ENCODE data around the gene SH3BP1. TPM values are rescaled to one million over a fixed set of nuclear protein-coding genes. Genes with fewer than 3 reads are reported as not detected.
A peak's percentile ranks its signal among the peaks of the same experiment; 100 is the strongest.

Gene SH3BP1
- total RNA-seq, 1 donor from 2014 or later, result 15.1 TPM

- TF ChIP-seq, protein P1, sequence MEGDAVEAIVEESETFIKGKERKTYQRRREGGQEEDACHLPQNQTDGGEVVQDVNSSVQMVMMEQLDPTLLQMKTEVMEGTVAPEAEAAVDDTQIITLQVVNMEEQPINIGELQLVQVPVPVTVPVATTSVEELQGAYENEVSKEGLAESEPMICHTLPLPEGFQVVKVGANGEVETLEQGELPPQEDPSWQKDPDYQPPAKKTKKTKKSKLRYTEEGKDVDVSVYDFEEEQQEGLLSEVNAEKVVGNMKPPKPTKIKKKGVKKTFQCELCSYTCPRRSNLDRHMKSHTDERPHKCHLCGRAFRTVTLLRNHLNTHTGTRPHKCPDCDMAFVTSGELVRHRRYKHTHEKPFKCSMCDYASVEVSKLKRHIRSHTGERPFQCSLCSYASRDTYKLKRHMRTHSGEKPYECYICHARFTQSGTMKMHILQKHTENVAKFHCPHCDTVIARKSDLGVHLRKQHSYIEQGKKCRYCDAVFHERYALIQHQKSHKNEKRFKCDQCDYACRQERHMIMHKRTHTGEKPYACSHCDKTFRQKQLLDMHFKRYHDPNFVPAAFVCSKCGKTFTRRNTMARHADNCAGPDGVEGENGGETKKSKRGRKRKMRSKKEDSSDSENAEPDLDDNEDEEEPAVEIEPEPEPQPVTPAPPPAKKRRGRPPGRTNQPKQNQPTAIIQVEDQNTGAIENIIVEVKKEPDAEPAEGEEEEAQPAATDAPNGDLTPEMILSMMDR (conservative IDR thresholded peaks at IDR 0.05; ENCODE audit: low read depth, low read length), result no peak
- no peak overlapping the region for H3K4me3 ChIP-seq (ENCODE audit: low read depth, low read length)
- DNase-seq (ENCODE audit: low read depth), result no peak
Observed at GRCh38 chr22:37617431-37617830, 22.0 kb upstream of the SH3BP1 start.

GRCh38 chr22:37618072-37618656 is 21.3 kb upstream of the SH3BP1 start:
- TF ChIP-seq, protein P1 (conservative IDR thresholded peaks at IDR 0.05; ENCODE audit: low read depth, low read length), result no peak
- DNase-seq (ENCODE audit: low read depth), result no peak
- H3K4me3 ChIP-seq (ENCODE audit: low read depth, low read length), result no peak overlapping the region

- no peak for DNase-seq (ENCODE audit: low read depth)
- TF ChIP-seq, protein P1 (conservative IDR thresholded peaks at IDR 0.05; ENCODE audit: low read depth, low read length), result no peak
- no peak overlapping the region for H3K4me3 ChIP-seq (ENCODE audit: low read depth, low read length)
Observed at GRCh38 chr22:37618674-37619073, 20.8 kb upstream of the SH3BP1 start.

- TF ChIP-seq, protein P1 (conservative IDR thresholded peaks at IDR 0.05; ENCODE audit: low read depth, low read length), result no peak
- no peak for DNase-seq (ENCODE audit: low read depth)
- H3K4me3 ChIP-seq (ENCODE audit: low read depth, low read length), result no peak overlapping the region
Observed at GRCh38 chr22:37619991-37620390, 19.5 kb upstream of the SH3BP1 start.

DNA sequence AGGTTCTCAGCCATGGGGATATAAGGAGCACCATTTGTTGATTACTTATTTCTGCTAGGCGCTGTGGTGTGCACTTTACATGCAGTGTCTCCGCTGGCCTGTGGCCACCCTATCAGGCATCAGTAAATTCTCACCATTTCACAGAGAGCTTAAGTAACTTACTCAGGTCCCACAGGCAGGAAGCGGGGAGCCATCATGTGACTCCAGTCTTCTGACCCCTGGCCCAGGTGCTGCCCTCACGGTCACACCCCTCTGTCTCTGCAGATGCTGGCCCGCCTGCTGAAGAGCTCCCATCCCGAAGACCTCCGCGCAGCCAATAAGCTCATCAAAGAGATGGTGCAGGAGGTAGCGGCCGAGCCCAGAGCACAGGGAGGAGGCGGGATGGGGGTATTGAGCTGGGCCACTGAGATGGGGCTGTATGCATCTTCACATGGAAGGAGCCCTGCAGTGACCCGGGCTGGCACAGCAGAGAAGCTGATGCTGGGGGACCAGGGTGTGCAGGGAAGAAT is 18.1 kb upstream of the SH3BP1 start:
- TF ChIP-seq, protein P1 (conservative IDR thresholded peaks at IDR 0.05; ENCODE audit: low read depth, low read length), result no peak
- no peak for DNase-seq (ENCODE audit: low read depth)
- no peak overlapping the region for H3K4me3 ChIP-seq (ENCODE audit: low read depth, low read length)

DNA sequence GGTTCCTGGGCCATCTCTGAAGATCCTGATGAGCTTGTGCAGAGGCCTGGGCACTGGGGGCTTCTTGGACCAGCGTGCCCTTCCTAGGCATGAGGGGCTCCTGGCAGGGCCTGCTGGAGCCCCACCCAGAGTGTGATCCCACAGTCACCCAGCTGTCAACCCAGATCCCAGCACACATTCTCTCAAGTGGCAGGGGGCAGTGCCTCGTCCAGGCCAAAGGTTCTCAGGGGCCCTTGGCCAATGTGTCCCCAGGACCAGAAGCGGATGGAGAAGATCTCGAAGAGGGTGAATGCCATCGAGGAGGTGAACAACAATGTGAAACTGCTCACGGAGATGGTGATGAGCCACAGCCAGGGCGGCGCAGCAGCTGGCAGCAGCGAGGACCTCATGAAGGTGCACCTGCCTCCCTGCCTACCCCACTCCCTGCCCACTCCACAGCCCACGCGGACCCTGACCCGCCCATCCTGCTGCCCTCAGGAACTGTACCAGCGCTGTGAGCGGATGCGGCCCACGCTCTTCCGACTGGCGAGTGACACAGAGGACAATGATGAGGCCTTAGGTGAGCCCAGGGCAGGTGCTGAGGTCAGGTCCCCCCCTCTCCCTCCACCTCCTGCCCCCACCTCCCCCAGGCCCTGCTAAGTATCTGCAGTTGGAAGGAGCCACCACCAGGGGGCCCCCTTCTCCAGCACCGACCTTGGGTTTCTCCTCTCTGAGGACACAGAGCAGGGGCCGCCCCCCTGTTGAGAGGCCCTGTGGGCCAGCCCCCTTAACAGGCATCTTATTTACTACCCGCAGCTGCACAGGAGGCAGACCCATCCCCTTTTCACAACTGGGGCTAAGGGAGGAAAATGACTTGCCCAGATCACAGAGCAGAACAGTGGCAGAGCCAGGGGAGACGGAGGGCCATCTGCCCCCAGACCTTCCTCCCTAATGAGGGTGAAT is 16.1 kb upstream of the SH3BP1 start:
- TF ChIP-seq, protein P1 (conservative IDR thresholded peaks at IDR 0.05; ENCODE audit: low read depth, low read length), result peak; percentile 76
- DNase-seq (ENCODE audit: low read depth), result no peak
- H3K4me3 ChIP-seq (ENCODE audit: low read depth, low read length), result no peak overlapping the region

All from epithelial cell of proximal tubule (primary cell).